GM12865 (cell line): ENCODE data around the gene LENEP.

Experiments used
- DNase-seq: peaks from one replicate; pipeline ENCODE4 v3.0.0; 2010; ENCODE audit warnings: low read depth
- H3K4me3 ChIP-seq: 2 replicates; pipeline ENCODE4 v1.5.1; 2011; ENCODE audit warnings: mild to moderate bottlenecking, low read depth, low read length, control low read depth
- CTCF ChIP-seq: IDR thresholded peaks from 2 replicates; pipeline ENCODE4 v1.5.1; 2011; ENCODE audit warnings: low read length, control low read depth, low read depth, inconsistent platforms; ENCODE audit not compliant: insufficient read depth; ENCODE audit errors: missing control alignments

LENEP gene

GRCh38 chr1:154996966-154997701 is 3.7 kb downstream of the LENEP start:
- no peak overlapping the region for H3K4me3 ChIP-seq
- DNase-seq, result no peak
- TF ChIP-seq CTCF, result no peak

- peak overlapping the region; percentile 84 for H3K4me3 ChIP-seq
- TF ChIP-seq CTCF, result peak; percentile 22
- no peak for DNase-seq
These were observed 4.9 kb downstream of the LENEP start for GRCh38 chr1:154998201-154998780.

GRCh38 chr1:154998818-154999570 is 5.6 kb downstream of the LENEP start:
- peak overlapping the region; percentile 84 for H3K4me3 ChIP-seq
- TF ChIP-seq CTCF, result peak; percentile 97
- peak; percentile 93 for DNase-seq

- TF ChIP-seq CTCF, result no peak
- peak; percentile 81 for DNase-seq
These were observed 6.4 kb downstream of the LENEP start for GRCh38 chr1:154999571-155000410.

GRCh38 chr1:155000411-155000725 is 7.0 kb downstream of the LENEP start:
- no peak for TF ChIP-seq CTCF
- DNase-seq, result peak; percentile 44
- peak overlapping the region; percentile 84 for H3K4me3 ChIP-seq

More at GRCh38 chr1:154999571-155000410, 6.4 kb downstream of the LENEP start:
- peak overlapping the region; percentile 84 for H3K4me3 ChIP-seq

- peak overlapping the region; percentile 84 for H3K4me3 ChIP-seq
- DNase-seq, result peak; percentile 95
- TF ChIP-seq CTCF, result peak; percentile 1
These were observed 7.5 kb downstream of the LENEP start for GRCh38 chr1:155000726-155001424.
